DND-41 (cell line): ENCODE data around the gene CASP8AP2.

Experiments
- CTCF ChIP-seq: IDR thresholded peaks from 2 replicates; pipeline ENCODE4 v1.5.1; 2012; ENCODE audit warnings: borderline replicate concordance, low read length, moderate library complexity, mild to moderate bottlenecking; ENCODE audit not compliant: poor library complexity, severe bottlenecking; ENCODE audit errors: extremely low read depth
- EZH2 ChIP-seq: IDR thresholded peaks from 3 replicates; pipeline ENCODE4 v1.6.1; 2012; ENCODE audit warnings: borderline replicate concordance, low read depth, mild to moderate bottlenecking, moderate library complexity, low read length, inconsistent platforms; ENCODE audit not compliant: severe bottlenecking

DNA sequence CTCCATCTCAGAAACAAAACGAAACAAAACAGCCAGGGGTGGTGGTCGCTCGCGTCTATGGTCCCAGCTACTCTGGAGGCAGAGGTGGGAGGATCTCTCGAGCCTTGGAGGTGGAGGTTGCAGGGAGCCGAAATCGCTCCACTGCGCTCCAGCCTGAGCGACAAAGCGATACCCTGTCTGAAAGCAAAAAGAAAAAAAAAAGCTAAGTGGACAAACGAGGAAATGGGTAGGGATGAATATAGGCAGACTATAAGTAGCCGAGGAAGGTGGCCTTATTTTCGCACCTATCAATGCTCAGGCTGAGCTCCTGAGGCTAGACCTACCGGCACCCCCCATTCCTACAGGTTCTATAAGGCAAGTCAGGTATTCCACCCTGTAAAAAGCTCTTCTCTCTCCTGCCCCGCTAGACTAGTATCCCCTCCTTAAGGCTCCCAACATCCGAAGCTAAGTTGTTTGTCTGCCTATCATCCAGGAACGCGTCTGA, 650 bp upstream of the CASP8AP2 start:
- TF ChIP-seq CTCF (no peak), EZH2 (no peak)
